NCI-H2227 (cell line): ENCODE measurements around the gene SLC8A2.
A peak's percentile ranks its signal among the peaks of the same experiment; 100 is the strongest.
"Not testable (repeated sequence)": the region's sequence is repeated elsewhere in the genome, so short reads cannot be mapped to it uniquely, and the experiment has no call there.

ENCODE experiments used
- DNase-seq: peaks from one replicate; lab custom pipeline; 2025; ENCODE audit not compliant: unreplicated experiment; lab: John Stamatoyannopoulos, UW

The SLC8A2 gene

DNA sequence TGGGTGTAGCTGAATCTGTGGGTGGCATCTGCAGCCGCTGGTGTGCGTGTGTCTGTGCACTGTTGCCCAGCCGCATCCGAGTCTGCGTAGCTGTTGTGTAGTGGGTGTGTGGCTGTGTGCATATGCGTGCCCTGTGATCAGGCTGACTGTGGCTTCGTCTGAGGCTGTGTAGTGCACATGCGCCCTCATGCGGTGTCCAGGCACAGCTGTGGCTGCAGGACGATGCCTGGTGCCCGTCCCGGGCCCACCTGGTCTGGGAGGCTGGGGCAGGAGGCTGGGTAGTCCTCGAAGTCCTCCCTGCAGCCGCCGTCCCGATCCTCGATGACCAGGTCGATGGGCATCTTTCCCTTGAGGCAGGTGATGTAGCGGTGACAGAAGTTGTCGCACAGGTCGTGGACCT is 57.2 kb downstream of the SLC8A2 start:
- DNase-seq, result no peak

DNA sequence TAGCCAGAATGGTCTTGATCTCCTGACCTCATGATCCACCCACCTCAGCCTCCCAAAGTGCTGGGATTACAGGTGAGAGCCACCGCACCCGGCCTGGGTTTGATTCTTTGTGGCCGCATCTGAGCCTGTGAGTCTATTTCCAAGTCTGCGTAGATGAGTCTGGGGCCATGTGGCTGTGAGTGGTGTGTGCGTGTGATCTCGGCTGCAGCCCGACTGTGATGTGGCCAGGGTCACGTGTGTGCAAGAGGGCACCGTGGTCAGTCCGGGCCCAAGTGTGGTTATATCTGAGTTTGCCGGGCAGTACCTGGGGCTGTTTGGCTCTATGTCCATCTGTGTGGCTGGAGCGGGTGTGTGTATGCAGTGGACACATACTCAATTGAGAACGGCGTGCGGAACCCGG is 57.8 kb downstream of the SLC8A2 start:
- no peak for DNase-seq

DNA sequence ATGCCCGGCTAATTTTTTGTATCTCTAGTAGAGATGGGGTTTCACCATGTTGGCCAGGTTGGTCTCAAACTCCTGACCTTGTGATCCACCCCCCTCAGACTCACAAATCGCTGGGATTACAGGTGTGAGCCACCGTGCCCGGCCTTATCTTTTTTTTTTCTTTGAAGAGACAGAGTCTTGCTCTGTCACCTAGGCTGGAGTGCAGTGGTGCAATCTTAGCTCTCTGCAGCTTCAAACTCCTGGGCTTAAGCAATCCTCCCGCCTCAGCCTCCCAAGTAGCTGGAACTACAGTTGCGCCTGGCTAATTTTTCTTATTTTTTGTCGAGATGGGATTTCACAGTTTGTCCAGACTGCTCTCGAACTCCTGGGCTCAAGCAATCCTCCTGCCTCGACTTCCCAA is 60.0 kb downstream of the SLC8A2 start:
- not testable (repeated sequence) for DNase-seq

DNA sequence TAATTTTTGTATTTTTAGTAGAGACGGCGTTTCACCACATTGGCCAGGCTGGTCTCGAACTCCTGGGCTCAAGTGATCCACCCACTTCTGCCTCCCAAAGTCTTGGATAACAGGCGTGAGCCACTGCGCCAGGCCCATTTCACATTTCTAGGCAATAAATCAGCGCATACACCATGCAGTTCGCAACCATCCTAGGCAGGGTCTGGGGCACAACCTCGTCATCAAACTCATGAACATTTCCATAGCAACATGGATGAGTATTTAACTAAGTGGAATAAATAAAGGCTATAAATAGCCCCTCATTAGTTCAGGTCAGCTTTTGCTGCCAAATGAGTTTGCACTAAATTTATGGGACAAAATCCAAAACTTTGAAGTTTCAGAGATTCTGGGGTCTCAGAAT is 60.6 kb downstream of the SLC8A2 start:
- DNase-seq, result no peak

DNA sequence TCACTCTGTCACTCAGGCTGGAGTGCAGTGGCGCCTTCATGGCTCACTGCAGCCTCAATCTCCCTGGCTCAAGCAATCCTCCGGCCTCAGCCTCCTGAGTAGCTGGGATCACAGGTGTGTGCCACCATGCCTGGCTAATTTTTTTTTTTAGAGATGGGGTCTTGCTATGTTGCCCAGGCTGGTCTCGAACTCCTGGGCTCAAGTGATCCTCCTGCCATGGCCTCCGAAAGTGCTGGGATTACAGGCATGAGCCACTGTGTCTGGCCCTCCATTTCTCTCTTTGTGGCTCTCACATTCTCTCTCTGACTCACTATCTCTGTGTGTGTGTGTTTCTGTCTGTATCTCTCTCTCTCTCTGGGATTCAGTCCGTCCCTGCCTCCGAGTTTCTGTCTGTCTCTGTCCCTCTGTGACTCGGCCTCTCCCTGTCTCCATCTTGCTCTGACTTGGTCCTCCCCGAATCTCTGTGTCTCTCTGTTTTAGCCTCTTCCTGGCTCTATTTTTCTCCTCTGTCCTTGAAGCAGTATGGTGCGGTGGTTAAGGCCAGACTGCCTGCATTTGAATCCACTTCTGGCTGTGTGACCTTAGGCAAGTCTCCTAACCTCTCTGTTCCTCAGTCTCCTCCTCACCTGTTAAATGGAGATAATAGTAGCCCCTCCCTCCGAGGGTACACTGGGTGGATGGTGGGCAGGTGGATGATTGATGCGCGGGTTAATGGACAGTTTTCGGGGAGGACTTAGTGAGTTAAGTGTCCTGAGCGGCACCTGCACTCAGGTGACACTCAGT is 63.3 kb downstream of the SLC8A2 start:
- DNase-seq, result no peak

DNA sequence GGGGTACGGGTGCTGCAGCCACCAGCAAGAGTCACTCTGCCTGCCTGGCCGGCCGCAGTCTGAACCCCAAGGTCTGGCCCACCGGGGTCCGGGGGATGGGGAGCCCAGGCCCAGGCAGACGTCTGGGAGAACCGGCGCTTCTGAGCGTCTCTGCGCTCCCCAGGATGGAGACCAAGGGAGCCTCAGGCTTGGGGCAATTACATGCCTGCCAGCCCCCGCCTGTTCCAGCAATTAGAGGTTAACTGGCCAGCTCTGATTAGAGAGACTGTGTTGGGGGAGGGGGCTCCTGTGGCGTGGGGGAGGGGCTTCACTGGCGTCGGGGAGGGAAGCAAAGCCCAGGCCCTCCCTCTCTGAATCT is 64.3 kb downstream of the SLC8A2 start:
- no peak for DNase-seq

DNA sequence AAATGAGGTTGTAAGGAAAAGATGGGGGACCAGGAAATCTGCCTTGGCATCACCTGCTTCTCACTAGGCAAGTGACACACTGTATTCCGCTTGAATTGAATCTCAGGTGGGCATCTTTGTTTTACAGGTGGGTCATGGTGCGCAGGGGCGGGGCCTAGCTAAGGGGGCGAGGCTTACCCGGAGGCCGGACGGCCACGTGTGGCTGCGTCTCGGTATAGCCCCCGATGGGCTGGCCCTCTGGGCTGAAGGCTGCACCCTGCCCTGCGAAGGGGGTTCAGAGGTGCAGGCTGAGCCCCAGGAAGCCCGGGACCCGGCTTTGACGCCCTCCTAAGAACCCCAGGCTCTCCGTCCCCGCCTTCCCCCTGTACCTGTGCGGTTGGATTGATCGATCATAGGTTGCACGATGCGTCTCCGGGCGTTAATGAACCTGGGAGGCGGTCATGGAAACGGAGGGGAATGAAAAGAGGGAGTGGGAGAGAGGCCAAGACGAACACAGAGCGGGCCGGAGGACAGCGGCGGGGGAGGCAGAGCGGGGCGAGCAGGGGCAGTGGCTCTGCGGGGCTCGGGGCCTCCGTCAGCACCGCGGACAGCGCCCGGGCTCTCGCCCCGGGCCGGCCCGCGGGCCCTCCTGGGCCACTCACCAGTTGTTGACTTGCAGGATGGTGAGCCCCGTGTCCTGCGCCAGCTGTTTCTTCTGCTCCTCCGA is 64.8 kb downstream of the SLC8A2 start:
- DNase-seq, result no peak

DNA sequence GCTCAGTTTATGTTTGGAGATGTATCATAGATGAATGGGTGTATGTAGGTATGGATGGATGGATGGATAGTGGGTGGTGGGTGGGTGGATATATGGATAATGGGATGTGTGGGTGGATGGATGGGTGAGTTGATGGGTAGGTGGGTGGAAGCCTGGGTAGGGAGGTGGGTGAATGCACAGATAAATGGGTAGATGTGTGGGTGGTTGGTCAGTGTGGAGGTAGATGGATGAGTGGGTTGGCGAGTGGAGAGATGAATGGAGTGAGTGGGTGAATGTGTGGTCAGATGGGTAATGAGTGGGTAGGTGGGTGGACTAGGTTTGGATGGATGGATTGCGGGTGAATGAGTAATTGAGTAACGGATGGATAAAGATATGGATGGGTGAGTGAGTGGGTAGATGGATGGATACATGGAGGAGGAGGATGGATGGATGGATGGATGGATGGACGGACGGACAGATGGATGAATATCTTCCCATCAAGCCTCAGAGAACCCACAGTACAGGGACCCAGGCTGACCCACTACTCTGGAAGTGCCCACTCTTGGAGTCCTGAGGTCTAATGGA is 65.8 kb downstream of the SLC8A2 start:
- DNase-seq, result no peak

DNA sequence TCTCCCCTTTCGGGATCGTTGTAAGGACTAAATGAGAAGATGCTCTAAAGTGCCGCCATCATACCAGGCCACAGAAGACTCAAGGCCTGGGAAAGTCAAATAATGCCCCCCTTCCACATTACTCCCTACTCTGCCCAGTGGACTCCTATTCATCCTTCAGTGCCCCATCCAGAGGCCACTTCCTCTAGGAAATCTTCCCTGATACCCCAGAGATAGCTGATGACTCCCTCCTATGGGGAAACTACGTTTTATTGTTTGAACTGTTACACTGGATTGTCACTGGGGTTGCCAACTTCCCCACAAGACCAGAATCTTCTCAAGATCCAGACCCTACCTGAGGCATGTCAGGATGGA is 66.5 kb downstream of the SLC8A2 start:
- no peak for DNase-seq

DNA sequence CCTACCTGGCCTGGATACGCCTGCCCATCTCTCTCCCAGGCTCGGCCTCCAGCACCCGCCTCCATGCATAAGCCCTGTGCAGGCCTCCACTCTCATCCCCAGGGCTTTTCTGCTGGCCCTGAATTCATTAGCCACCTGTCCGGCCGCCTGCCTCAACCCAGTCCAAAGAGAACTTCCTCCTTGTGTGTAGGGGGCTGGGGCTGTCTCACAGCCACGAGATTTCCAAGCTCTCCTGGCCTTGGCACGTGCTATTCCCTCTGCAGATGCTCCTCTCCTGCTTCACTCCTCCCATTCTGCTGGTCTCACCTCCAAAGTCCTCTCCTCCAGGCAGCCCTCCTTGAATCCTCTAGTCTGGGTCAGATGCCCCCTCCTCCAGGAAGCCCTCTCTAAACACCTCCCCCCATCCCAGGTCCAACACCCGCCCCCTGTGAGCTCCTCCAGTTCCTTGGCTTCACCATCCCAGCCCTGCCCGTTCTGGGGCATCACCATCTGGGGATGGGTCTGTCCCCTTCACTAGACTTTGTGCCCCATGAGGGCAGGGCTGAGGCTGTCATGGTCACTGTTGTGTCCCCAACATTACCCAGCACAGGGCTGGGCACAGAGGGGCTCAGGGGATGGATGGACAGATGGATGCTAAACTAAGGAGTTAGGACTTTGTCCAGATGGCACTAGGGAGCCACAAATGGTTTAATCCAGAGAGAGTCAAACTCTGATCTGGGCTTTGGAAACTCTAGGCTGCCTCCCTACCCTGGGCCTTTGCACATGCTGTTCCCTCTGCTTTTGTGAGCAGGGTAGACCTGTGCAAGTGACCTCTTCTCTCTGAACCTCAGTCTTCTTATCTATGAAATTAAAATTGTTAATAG is 67.1 kb downstream of the SLC8A2 start:
- no peak for DNase-seq

DNA sequence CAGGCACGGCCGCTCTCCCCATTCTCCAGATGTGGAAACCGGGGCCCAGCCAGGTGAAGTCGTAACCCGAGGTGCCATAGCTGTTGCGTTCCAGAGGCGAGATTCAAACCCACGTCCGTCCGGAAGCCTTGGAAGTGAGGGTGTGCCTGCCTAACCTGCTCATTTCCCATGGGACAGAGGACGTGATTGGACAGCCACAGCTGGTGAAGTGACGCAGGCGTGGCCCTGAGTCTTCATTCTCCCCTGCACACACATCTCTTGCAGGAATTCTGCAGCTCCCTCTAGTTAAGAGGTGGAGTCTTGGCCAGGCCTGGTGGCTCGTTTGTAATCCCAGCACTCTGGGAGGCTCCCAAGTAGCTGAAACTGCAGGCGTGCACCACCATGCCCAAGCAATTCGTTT is 69.2 kb downstream of the SLC8A2 start:
- no peak for DNase-seq

DNA sequence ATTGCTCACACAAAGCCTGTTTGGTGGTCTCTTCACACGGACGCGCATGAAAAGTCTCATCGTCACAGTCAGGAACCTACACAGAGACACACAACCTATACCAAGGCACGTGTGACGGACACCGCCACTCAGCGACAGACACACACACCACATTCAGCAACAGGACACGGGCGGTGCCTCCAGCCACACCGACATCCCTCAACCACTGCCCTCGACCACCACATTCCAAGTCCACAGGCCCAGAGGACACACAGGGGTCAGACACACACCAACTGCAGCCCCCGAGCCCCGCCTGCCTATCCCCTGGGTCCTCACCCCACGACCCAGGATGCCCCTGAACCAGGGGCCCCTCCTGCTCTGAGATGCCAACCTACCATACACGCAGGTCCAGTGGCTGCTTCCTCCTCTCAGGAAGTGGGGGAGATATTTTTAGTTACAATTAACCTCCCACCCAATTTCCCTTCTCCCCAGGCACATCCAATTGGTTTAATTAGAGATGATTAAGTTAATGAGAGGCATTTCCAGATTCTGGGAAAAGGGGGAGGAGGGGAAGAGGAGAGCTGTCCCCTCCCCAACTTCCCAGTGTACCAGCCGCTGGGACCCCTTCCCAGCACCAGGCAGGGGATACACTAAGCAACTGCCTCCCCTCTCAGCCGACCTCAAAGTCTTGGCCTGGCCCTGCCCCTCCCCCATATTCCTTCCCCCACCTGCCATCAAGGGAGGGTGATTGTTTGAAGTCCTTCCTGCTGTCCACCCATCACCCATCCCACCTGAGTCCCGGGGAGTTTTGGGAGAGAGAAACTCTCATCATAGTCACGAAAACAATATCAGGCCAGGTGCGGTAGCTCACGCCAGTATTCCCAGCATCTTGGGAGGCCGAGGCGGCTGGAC is 72.7 kb downstream of the SLC8A2 start:
- DNase-seq, result no peak

DNA sequence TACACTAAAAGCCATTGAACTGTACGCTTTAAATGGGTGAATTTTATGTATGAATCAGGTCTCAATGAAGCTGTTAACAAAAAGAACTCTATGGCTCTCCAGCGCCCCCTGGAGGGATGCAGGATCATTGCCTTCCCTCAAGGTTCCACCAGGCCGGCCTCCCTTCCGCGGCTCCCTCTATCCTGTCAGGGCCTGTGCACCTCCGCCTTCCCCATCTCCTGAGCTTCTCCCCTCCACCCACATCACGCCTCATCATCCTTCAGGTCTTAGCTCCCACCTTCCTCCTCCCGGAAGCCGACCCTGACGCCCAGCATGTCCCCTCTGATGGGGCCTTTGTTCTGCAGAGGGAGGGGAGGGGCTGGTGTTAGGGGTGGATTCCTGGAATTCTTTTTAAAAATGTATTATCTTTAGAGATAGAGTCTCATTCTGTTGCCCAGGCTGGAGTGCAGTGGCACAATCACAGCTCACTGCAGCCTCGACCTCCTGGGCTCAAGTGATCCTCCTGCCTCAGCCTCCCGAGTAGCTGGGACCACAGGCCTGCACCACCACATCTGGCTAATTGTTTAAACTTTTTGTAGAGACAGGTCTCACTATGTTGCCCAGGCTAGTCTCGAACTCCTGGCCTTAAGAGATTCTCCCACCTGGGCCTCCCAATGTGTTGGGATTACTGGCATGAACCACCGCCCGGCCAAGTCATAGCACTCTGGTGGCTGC is 80.0 kb downstream of the SLC8A2 start:
- peak; percentile 49 for DNase-seq

DNA sequence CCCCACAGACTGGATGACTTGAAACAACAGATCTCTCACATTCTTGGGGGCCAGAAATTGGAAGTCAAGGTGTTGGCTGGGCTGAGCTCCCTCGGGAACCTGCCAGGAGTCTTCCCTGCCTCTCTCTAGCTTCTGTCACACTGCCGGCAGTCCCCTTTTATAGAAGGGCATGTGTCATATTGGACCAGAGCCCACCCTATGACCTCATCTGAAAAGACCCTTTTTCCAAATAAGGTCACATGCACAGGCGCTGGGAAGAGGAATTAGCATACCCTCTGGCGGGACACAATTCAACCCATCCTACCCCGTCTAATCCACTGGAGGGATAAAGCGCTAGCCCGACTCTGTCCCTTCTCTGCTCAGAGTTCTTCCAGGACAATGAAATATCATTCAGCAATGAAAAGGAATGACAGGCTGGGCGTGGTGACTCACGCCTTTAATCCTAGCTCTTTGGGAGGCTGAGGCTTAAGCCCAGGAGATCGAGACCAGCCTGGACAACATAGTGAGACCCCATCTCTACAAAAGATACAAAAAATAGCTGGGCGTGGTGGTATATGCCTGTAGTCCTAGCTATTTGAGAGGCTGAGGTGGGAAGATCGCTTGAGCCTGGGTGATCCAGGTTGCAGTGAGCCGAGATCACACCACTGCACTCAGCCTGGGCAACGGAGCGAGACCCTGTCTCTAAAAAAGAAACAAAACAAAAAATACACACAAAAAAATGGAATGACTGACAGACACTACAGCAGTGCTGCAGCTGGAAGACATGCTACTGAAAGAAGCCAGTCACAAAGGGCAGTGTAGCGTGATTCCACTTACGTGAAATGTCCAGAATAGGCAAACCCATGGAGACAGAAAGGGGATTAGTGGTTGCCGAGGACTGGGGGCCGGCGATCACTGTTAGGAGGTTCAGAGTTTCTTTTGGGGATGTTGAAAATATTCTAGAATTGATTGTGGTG is 80.9 kb downstream of the SLC8A2 start:
- DNase-seq, result no peak

DNA sequence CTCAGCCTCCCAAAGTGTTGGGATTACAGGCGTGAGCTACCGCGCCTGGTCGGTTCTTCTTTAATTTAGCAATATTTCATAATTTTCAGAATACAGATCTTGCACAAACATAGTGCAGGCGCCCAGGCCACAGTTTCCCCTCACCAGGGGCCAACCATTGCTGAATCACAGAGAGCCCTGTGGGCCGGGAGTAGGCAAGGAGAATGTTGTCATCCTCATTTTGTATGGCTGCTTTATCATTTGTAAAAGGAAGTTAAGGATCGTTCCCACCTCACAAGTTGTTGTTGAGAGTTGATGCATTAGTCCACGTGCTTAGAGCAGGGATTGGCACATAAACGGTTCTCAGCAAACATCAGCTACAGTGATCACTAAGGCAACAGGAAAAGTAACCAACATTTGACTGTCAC is 82.5 kb downstream of the SLC8A2 start:
- no peak for DNase-seq

DNA sequence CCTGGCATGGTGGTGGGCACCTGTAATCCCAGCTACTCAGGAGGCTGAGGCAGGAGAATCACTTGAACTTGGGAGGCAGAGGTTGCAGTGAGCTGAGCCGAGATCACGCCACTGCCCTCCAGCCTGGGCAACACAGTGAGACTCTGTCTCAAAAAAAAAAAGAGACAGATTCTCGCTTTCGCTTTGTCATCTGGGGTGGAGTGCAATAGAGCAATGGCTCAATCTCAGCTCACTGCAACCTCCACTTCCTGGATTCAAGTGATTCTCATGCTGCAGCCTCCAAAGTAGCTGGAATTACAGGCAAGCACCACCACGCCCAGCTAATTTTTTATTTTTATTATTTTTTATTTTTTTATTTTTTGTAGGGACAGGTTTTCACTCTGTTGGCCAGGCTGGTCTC is 83.0 kb downstream of the SLC8A2 start:
- not testable (repeated sequence) for DNase-seq

DNA sequence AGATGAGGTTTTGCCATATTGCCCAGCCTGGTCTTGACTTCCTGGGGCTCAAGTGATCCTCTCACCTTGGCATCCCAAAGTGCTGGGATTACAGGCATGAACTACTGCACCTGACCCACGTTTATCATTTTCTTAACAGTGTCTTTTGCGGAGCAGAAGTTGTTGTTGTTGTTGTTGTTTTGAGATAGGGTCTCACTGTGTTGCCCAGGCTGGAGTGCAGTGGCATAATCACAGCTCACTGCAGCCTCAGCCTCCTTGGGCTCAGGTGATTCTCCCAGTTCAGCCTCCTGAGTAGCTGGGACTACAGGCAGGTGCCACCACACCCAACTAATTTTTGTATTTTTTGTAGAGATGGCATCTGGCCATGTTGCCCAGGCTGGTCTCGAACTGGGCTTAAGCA is 84.1 kb downstream of the SLC8A2 start:
- DNase-seq, result not testable (repeated sequence)

DNA sequence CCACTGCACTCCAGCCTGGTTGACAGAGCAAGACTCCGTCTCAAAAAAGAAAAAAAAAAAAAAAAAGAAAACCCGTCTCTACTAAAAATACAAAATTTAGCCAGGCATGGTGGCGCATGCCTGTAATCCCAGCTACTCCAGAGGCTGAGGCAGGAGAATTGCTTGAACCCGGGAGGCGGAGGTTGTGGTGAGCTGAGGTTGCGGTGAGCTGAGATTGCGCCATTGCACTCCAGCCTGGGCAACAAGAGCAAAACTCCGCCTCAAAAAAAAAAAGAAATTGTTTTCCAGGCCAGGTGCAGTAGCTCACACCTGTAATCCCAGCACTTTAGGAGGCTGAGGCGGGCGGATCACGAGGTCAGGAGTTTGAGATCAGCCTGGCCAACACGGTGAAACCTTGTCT is 85.1 kb downstream of the SLC8A2 start:
- DNase-seq, result not testable (repeated sequence)

DNA sequence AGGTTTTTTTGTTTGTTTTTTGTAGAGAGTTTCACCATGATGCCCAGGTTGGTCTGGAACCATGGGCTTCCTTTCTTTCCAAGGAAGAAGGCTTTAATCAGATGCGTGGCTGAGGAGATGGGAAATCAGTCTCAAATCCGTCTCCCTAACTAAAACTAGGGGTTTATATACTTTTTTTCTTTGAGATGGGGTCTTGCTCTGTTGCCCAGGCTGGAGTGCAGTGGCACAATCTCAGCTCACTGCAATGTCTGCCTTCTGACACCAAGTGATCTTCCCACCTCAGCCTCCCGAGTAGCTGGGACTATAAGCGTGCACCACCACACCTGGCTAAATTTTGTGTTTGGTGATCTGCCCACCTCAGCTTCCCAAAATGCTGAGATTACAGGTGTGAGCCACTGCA is 87.2 kb downstream of the SLC8A2 start:
- DNase-seq, result not testable (repeated sequence)
